Gastroesophageal sphincter (tissue), 4 donors: Measurements from ENCODE around the gene TNNI3. TPM values are rescaled to one million over a fixed set of nuclear protein-coding genes. Genes with fewer than 3 reads are reported as not detected.
"Not testable (repeated sequence)": the region's sequence is repeated elsewhere in the genome, so short reads cannot be mapped to it uniquely, and the experiment has no call there.

ENCODE experiments used
- ATAC-seq: fragments of 150-250 bp; one replicate; pipeline ENCODE4 v1.9.1; 2016; ENCODE audit warnings: mild to moderate bottlenecking, moderate library complexity
- H3K27ac ChIP-seq, 4 donors: fragments of 200-600 bp; sonication (generic) in 3 of 4; 1 replicate in 3 of 4; 2 replicates in 1 of 4; pipeline ENCODE4 v1.5.1; 2016 to 2019
- H3K27me3 ChIP-seq: fragments of 200-600 bp; sonication (generic); one replicate; pipeline ENCODE4 v1.5.1; 2019
- H3K36me3 ChIP-seq, 2 donors: fragments of 200-600 bp; sonication (generic); one replicate each; pipeline ENCODE4 v1.5.1; 2019; ENCODE audit warnings: control low read depth in 1 of 2
- H3K4me1 ChIP-seq, 3 donors: fragments of 200-600 bp; sonication (generic); 1 replicate in 2 of 3; 2 replicates in 1 of 3; pipeline ENCODE4 v1.5.1; 2016 to 2019; ENCODE audit warnings: control low read depth in 2 of 3
- H3K4me3 ChIP-seq, 2 donors: fragments of 200-600 bp; sonication (generic); one replicate each; pipeline ENCODE4 v1.5.1; 2019; ENCODE audit warnings: mild to moderate bottlenecking in 1 of 2, moderate library complexity in 1 of 2
- H3K9me3 ChIP-seq, 3 donors: fragments of 200-600 bp; sonication (generic); one replicate each; pipeline ENCODE4 v1.5.1; 2017 to 2019; ENCODE audit warnings: control low read depth in 2 of 3
- EP300 ChIP-seq: sonication (generic); formaldehyde crosslinking; IDR thresholded peaks from one replicate; pipeline ENCODE4 v1.6.1; 2017; ENCODE audit warnings: antibody characterized with exemption, mild to moderate bottlenecking
- POLR2A ChIP-seq, 2 donors: fragments of 450-650 bp; IDR thresholded peaks; one replicate each; pipeline ENCODE4 v1.6.1; 2017; ENCODE audit warnings: antibody characterized with exemption in 2 of 2, mild to moderate bottlenecking in 2 of 2, moderate library complexity in 1 of 2
- POLR2AphosphoS5 ChIP-seq: sonication (generic); formaldehyde crosslinking; IDR thresholded peaks from one replicate; pipeline ENCODE4 v1.6.1; 2017; ENCODE audit warnings: antibody characterized with exemption
- WGBS, 2 donors: methylation state at CpG; one replicate each; pipeline ENCODE4 v1.1.5; 2018; ENCODE audit warnings: low coverage in 1 of 2; 5-methylcytosine and 5-hydroxymethylcytosine counted together
- total RNA-seq, 4 donors: library from RNA; depleted of rRNA; stranded (reverse); fragments of >200 nt; gene quantifications; one replicate each; pipeline ENCODE4 v1.1.0, GENCODE V29; 2016
- TF ChIP-seq, protein P1 (sequence below), 4 experiments: fragments of 200-600 bp in 2 of 4; fragments of 450-650 bp in 2 of 4; sonication (generic) in 1 of 4; IDR thresholded peaks; one replicate each; pipeline ENCODE4 v1.5.1; 2017 to 2019; ENCODE audit warnings: antibody characterized with exemption in 4 of 4, mild to moderate bottlenecking in 2 of 4, moderate library complexity in 2 of 4

The TNNI3 gene
- total RNA-seq, 4 donors from 2014 or later, result not detected

DNA sequence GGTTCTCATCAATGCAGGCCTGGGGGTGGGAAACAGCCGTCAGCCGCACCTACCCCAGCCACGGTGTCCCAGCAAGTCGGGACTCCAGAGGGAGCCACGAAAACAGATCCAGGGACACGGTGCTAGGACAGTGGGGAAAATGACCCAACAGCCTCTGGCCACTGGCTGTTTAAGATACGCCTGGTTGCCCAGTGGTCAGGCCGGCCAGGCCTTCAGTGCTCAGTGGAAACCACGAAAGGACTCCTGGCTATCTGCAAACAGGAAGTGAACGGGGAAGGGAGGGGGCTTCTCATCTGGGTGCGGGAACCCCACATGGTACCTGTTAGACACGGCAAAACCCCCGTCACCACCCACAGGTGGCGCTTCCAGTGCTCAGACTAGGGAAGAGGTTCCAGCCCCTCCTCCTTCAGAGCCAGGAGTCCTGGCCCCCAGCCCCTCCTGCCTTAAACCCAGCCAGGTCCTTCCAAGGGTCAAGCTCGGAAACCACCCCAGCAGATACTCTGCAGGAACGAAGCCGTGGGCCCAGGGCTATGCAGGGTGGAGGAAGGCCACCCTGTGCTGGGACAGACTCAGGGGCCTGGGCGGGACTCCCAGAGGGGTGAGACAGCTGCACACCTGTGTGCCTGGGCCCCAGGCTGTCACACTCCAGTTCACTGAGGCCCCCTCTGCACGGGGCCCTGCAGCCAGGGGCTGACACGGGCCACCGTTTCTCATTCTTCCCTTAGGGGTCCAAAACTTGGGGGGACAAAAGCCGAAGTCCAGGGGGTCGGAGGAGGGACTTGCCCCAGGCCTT, 44.6 kb downstream of the TNNI3 start:
- Histone ChIP-seq H3K27ac (peak overlapping the region; percentile 78 to 98 (median 97)), H3K9me3 (no peaks in the 10 kb centered on the region), H3K27me3 (no peaks in the 10 kb centered on the region), H3K4me3 (peak overlapping the region in 1 of 2 donors; percentile 79), H3K36me3 (peaks cover 0 to 29% of the 10 kb centered on the region in 2 donors), H3K4me1 (peaks cover 0 to 78% (median 38%) of the 10 kb centered on the region in 3 donors)
- WGBS, 2 donors, result 10% methylated on average over 2 of the region's 23 CpGs; no CpG with 5 or more reads in 1 of the 2 donors
- no peak for TF ChIP-seq POLR2A (IDR thresholded peaks at IDR 0.05)
- TF ChIP-seq, protein P1, sequence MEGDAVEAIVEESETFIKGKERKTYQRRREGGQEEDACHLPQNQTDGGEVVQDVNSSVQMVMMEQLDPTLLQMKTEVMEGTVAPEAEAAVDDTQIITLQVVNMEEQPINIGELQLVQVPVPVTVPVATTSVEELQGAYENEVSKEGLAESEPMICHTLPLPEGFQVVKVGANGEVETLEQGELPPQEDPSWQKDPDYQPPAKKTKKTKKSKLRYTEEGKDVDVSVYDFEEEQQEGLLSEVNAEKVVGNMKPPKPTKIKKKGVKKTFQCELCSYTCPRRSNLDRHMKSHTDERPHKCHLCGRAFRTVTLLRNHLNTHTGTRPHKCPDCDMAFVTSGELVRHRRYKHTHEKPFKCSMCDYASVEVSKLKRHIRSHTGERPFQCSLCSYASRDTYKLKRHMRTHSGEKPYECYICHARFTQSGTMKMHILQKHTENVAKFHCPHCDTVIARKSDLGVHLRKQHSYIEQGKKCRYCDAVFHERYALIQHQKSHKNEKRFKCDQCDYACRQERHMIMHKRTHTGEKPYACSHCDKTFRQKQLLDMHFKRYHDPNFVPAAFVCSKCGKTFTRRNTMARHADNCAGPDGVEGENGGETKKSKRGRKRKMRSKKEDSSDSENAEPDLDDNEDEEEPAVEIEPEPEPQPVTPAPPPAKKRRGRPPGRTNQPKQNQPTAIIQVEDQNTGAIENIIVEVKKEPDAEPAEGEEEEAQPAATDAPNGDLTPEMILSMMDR (IDR thresholded peaks at IDR 0.05), result peak in 1 of 4 experiments; percentile 33
- no peak for ATAC-seq

- Histone ChIP-seq H3K27me3 (no peaks in the 10 kb centered on the region), H3K4me3 (peak overlapping the region in 1 of 2 donors; percentile 79), H3K4me1 (peaks cover 0 to 76% (median 38%) of the 10 kb centered on the region in 3 donors), H3K27ac (peak overlapping the region; percentile 78 to 98 (median 97)), H3K36me3 (peaks cover 0 to 29% of the 10 kb centered on the region in 2 donors), H3K9me3 (no peaks in the 10 kb centered on the region)
- WGBS, 2 donors, result no CpG with 5 or more reads among the region's 25 CpGs
- no peak for ATAC-seq
- TF ChIP-seq POLR2AphosphoS5, result no peak
- TF ChIP-seq EP300, result no peak
- no peak for TF ChIP-seq POLR2A (IDR thresholded peaks at IDR 0.05)
- TF ChIP-seq, protein P1 (IDR thresholded peaks at IDR 0.05), result no peak
These were observed 45.2 kb downstream of the TNNI3 start for GRCh38 chr19:55112246-55112776.

GRCh38 chr19:55111238-55111831, 46.2 kb downstream of the TNNI3 start:
- Histone ChIP-seq H3K4me1 (peaks cover 0 to 75% (median 38%) of the 10 kb centered on the region in 3 donors), H3K27me3 (no peaks in the 10 kb centered on the region)

GRCh38 chr19:55109527-55110291, 47.8 kb downstream of the TNNI3 start:
- Histone ChIP-seq H3K4me1 (peaks cover 0 to 59% (median 25%) of the 10 kb centered on the region in 3 donors), H3K36me3 (peaks cover 0 to 50% of the 10 kb centered on the region in 2 donors), H3K27ac (peak overlapping the region in 3 of 4 donors; percentile 54 to 98 (median 96)), H3K9me3 (no peaks in the 10 kb centered on the region), H3K27me3 (no peaks in the 10 kb centered on the region), H3K4me3 (no peak overlapping the region)
- TF ChIP-seq EP300, result no peak
- no peak for TF ChIP-seq POLR2A (IDR thresholded peaks at IDR 0.05)
- TF ChIP-seq, protein P1 (IDR thresholded peaks at IDR 0.05), result no peak
- TF ChIP-seq POLR2AphosphoS5, result no peak
- ATAC-seq, result no peak
- WGBS, 2 donors, result 61 to 72% methylated on average over 3 to 6 of the region's 20 CpGs

More at GRCh38 chr19:55111238-55111831, 46.2 kb downstream of the TNNI3 start:
- no peak for ATAC-seq
- WGBS, 2 donors, result 57 to 60% methylated on average over 3 to 15 of the region's 21 CpGs
- Histone ChIP-seq H3K4me3 (peak overlapping the region in 1 of 2 donors; percentile 20), H3K36me3 (peaks cover 0 to 36% of the 10 kb centered on the region in 2 donors), H3K9me3 (no peaks in the 10 kb centered on the region), H3K27ac (peak overlapping the region; percentile 78 to 98 (median 97))
- TF ChIP-seq POLR2A (IDR thresholded peaks at IDR 0.05), result no peak
- TF ChIP-seq POLR2AphosphoS5, result peak; percentile 49
- TF ChIP-seq EP300, result no peak
- TF ChIP-seq, protein P1 (IDR thresholded peaks at IDR 0.05), result no peak

GRCh38 chr19:55107252-55107651, 50.3 kb downstream of the TNNI3 start:
- WGBS, 2 donors, result no CpG with 5 or more reads among the region's 3 CpGs
- H3K36me3 ChIP-seq, result peaks cover 0 to 61% of the 10 kb centered on the region in 2 donors
- not testable (repeated sequence) for H3K27ac ChIP-seq, H3K9me3 ChIP-seq, H3K4me3 ChIP-seq, H3K27me3 ChIP-seq, ATAC-seq
- H3K4me1 ChIP-seq, result peaks cover 0 to 34% (median 6%) of the 10 kb centered on the region in 3 donors
